Neural progenitor cell (in vitro differentiated cells): ENCODE results near the gene HCK.

Experiments used
- EZH2 ChIP-seq: fragments of 200-600 bp; sonication (generic); IDR thresholded peaks from 2 replicates; pipeline ENCODE4 v1.6.1; 2017; ENCODE audit warnings: antibody characterized with exemption, mild to moderate bottlenecking, moderate library complexity
- TF ChIP-seq, protein P1 (sequence below): fragments of 200-600 bp; sonication (generic); IDR thresholded peaks from 2 replicates; pipeline ENCODE4 v1.5.1; 2017; ENCODE audit warnings: antibody characterized with exemption, mild to moderate bottlenecking

DNA sequence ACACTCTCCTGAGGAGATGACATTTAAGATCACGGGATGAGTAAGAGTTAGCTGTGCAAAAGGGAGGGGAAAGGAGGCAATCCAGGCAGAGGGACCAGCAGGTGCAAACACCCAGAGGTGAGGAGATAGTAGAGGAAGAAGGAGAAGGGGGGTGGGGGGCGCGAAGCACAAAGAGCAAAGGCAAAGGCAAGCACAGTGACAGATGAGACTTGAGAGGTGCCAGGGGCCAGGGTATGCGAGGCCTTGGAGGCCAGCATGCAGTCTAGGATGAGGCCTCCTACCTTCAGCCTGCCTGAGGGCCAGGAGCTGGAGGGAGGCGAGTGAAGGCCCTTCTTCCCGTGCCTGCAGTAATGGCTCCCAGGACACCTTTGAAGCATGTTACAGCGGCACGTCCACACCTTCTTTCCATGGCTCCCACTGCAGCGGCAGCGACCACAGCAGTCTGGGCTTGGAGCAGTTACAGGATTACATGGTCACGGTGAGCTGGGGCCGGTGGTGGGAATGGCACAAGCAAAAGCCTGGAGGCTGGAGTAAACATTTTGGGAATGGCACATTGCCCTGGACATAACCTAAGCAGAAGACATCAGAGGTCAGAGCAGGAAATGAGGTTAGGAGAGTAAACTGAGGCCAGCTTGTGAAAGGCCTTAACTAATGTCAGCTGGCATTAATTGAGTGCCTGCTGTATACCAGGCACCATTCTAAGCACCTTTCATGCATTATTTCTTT, 23.2 kb upstream of the HCK start:
- TF ChIP-seq, protein P1, sequence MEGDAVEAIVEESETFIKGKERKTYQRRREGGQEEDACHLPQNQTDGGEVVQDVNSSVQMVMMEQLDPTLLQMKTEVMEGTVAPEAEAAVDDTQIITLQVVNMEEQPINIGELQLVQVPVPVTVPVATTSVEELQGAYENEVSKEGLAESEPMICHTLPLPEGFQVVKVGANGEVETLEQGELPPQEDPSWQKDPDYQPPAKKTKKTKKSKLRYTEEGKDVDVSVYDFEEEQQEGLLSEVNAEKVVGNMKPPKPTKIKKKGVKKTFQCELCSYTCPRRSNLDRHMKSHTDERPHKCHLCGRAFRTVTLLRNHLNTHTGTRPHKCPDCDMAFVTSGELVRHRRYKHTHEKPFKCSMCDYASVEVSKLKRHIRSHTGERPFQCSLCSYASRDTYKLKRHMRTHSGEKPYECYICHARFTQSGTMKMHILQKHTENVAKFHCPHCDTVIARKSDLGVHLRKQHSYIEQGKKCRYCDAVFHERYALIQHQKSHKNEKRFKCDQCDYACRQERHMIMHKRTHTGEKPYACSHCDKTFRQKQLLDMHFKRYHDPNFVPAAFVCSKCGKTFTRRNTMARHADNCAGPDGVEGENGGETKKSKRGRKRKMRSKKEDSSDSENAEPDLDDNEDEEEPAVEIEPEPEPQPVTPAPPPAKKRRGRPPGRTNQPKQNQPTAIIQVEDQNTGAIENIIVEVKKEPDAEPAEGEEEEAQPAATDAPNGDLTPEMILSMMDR: no peak
- TF ChIP-seq EZH2: no peak
